ENCODE results near the gene TPP1.

The TPP1 gene

DNA sequence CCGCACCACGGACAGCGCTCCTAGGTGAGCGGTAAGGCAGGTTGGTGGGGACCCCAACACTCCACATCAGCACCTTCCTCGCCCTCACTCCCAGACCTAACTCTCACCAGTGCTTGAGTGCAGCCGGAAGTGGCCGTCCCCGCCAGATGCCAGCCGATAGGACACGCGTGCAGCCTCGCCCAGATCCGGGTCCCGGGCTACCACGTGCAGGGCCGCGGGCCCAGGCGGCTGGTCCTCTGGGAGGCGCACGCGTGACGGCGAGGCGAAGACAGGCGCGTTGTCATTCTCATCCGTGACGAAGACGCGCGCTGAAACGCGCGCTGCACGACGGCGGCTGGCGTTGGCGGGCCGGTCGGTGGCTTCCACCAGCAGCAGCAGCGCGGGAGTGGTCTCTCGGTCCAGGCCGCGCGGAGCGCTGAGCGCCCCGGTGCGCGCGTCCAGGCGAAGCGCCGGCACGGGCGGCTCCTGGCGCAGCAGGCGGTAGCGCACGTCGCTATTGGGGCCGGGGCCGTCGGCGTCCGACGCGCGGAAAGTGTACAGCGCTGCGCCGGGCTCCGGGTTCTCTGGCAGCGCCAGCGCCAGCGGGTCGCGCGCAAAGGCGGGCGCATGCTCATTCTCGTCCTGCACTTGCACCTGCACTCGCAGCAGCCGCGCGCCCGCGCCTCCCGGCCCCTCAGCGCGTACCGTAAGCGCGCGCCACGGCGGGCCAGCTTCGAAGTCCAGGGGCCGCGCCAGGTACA lies 10.8 kb upstream of the TPP1 start:
- no peaks in the 10 kb centered on the region for H3K36me3 ChIP-seq
- no peak overlapping the region for H3K4me3 ChIP-seq (ENCODE audit: low read depth in 1 of 2, low read length in 1 of 2)
- peaks cover 4% of the 10 kb centered on the region in 2 experiments for H3K4me1 ChIP-seq (ENCODE audit: control insufficient read depth in 1 of 2, insufficient read depth in 1 of 2, low read depth in 1 of 2, low read length in 1 of 2)
- TF ChIP-seq, protein P1, sequence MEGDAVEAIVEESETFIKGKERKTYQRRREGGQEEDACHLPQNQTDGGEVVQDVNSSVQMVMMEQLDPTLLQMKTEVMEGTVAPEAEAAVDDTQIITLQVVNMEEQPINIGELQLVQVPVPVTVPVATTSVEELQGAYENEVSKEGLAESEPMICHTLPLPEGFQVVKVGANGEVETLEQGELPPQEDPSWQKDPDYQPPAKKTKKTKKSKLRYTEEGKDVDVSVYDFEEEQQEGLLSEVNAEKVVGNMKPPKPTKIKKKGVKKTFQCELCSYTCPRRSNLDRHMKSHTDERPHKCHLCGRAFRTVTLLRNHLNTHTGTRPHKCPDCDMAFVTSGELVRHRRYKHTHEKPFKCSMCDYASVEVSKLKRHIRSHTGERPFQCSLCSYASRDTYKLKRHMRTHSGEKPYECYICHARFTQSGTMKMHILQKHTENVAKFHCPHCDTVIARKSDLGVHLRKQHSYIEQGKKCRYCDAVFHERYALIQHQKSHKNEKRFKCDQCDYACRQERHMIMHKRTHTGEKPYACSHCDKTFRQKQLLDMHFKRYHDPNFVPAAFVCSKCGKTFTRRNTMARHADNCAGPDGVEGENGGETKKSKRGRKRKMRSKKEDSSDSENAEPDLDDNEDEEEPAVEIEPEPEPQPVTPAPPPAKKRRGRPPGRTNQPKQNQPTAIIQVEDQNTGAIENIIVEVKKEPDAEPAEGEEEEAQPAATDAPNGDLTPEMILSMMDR (IDR thresholded peaks at IDR 0.05) = no peak
- H3K27ac ChIP-seq = no peak overlapping the region
- no peaks in the 10 kb centered on the region for H3K27me3 ChIP-seq
- H3K9me3 ChIP-seq = no peaks in the 10 kb centered on the region

DNA sequence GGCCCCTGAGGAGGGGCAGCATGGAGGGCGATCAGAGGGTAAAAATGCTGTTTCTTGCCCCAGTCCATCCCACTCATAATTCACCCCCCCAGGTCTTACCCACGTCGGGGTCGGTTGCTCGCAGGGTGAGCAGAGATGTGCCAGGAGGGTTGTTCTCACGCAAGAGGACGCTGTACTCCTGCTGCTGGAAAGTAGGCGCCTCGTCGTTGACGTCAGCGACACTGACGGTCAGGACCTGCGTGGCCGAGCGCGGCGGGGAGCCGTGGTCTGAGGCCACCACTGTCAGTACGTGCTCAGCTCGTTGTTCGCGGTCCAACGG lies 10.3 kb upstream of the TPP1 start:
- Histone ChIP-seq H3K27me3 (no peaks in the 10 kb centered on the region), H3K4me1 (ENCODE audit: control insufficient read depth in 1 of 2, insufficient read depth in 1 of 2, low read depth in 1 of 2, low read length in 1 of 2) (no peaks in the 10 kb centered on the region), H3K4me3 (ENCODE audit: low read depth in 1 of 2, low read length in 1 of 2) (no peak overlapping the region), H3K36me3 (no peaks in the 10 kb centered on the region), H3K9me3 (no peaks in the 10 kb centered on the region), H3K27ac (no peak overlapping the region)
- TF ChIP-seq, protein P1 (IDR thresholded peaks at IDR 0.05) = no peak

DNA sequence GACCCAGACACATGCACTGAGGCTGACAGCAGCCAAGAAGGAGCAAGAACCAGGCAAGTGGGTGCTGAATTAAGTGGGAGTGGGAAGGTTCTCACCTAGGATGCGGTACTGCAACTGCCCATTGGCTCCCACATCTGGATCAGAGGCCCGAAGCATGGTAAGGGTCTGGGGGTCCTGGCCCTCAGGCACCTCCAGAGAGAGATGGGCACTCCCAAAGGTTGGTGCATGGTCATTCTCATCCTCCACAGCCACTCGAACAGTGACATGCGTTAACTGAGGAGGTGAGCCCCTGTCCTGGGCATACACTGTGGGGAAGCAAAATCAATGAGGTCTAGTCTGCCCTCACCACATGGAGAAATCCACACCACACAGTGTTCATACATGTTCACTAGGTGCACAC lies 9.3 kb upstream of the TPP1 start:
- H3K9me3 ChIP-seq = no peaks in the 10 kb centered on the region
- no peak overlapping the region for H3K4me3 ChIP-seq (ENCODE audit: low read depth in 1 of 2, low read length in 1 of 2)
- no peak overlapping the region for H3K27ac ChIP-seq
- H3K4me1 ChIP-seq (ENCODE audit: control insufficient read depth in 1 of 2, insufficient read depth in 1 of 2, low read depth in 1 of 2, low read length in 1 of 2) = no peaks in the 10 kb centered on the region
- TF ChIP-seq, protein P1 (IDR thresholded peaks at IDR 0.05) = no peak
- no peaks in the 10 kb centered on the region for H3K36me3 ChIP-seq
- no peaks in the 10 kb centered on the region for H3K27me3 ChIP-seq

DNA sequence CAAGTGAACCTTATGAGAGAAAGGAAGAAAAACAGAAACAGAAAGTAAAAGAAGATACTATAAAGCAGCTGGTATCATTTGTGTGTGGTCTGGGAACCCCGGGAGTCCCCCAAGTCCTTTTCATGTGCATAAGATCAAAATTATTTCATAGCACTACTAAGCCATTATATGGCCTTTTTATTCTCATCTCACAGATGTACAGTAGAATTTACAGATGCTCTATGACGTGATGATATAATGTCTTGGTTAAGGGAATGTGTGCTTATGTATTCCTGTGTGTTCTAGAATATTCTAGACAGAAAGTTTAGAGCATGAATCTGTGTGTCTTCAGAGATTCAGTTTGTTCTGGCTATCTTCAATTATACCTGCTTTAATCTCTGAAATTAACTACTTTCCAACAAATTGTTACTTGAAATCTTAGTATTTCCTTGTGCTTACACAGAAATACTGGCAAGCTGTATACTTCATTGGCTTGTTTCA lies 8.6 kb upstream of the TPP1 start:
- Histone ChIP-seq H3K36me3 (no peaks in the 10 kb centered on the region), H3K4me3 (ENCODE audit: low read depth in 1 of 2, low read length in 1 of 2) (no peak overlapping the region), H3K27ac (no peak overlapping the region), H3K9me3 (no peaks in the 10 kb centered on the region), H3K4me1 (ENCODE audit: control insufficient read depth in 1 of 2, insufficient read depth in 1 of 2, low read depth in 1 of 2, low read length in 1 of 2) (no peaks in the 10 kb centered on the region), H3K27me3 (no peaks in the 10 kb centered on the region)
- TF ChIP-seq, protein P1 (IDR thresholded peaks at IDR 0.05) = no peak

DNA sequence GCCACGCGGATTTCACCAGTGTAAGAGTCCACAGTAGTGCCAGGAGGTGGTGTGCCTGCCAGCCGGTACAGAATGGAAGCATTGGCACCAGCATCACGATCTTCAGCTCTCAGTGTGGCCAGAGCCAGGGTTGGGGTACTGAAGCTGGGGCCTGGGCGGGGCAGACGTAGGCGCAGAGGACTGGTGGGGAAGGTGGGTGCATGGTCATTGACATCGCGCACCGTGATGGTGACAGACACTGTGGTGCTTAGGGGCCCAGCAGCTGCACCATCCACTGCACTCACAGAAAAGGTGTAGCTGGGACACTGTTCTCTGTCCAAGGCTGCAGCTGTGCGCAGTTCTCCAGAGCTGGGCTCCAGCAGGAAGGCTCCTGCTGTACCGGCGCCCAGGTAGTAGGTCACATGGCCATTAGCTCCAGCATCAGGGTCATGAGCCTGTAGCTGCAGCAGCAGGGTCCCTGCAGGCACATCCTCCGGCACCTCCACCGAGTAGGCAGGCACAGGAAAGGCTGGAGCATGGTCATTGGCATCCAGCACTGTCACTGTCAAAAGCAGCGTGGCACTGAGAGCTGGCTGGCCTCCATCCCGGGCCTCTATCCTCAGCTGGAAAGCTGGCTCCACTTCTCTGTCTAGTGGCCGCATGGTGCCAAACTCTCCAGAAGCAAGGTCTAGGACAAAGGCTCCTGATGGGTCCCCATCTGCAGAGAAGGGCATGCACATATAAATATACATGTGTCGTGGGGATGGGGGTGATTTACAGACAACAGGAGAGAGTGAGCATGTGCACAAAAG lies 7.9 kb upstream of the TPP1 start:
- Histone ChIP-seq H3K27me3 (no peaks in the 10 kb centered on the region), H3K27ac (no peak overlapping the region), H3K4me3 (ENCODE audit: low read depth in 1 of 2, low read length in 1 of 2) (no peak overlapping the region), H3K36me3 (no peaks in the 10 kb centered on the region), H3K9me3 (no peaks in the 10 kb centered on the region), H3K4me1 (ENCODE audit: control insufficient read depth in 1 of 2, insufficient read depth in 1 of 2, low read depth in 1 of 2, low read length in 1 of 2) (no peaks in the 10 kb centered on the region)
- TF ChIP-seq, protein P1 (IDR thresholded peaks at IDR 0.05) = no peak

All from neutrophil (primary cell).